Peyer's patch (tissue), 4 donors: ENCODE measurements around the gene AGTPBP1.
"Not testable (repeated sequence)": the region's sequence is repeated elsewhere in the genome, so short reads cannot be mapped to it uniquely, and the experiment has no call there.

ENCODE experiments used
- CTCF ChIP-seq, 6 experiments: fragments of 450-650 bp in 4 of 6; fragments of 200-600 bp in 2 of 6; sonication (generic) in 1 of 6; IDR thresholded peaks; one replicate each; pipeline ENCODE4 v1.5.1; 2017 to 2019; ENCODE audit warnings: antibody characterized with exemption in 6 of 6, mild to moderate bottlenecking in 3 of 6, moderate library complexity in 1 of 6
- POLR2A ChIP-seq, 2 donors: fragments of 450-650 bp; IDR thresholded peaks; one replicate each; pipeline ENCODE4 v1.5.1; 2017; ENCODE audit warnings: antibody characterized with exemption in 2 of 2, mild to moderate bottlenecking in 2 of 2, moderate library complexity in 2 of 2

- not testable (repeated sequence) for TF ChIP-seq POLR2A, CTCF (IDR thresholded peaks at IDR 0.05)
Measured at GRCh38 chr9:85717818-85718217, 23.9 kb downstream of the AGTPBP1 start.
